ENCODE measurements around the gene FGF8. TPM values are rescaled to one million over a fixed set of nuclear protein-coding genes. Genes with fewer than 3 reads are reported as not detected.
A peak's percentile ranks its signal among the peaks of the same experiment; 100 is the strongest.

The FGF8 gene
- total and polyA plus RNA-seq, 4 donors = 0.42 TPM; not detected in 3

DNA sequence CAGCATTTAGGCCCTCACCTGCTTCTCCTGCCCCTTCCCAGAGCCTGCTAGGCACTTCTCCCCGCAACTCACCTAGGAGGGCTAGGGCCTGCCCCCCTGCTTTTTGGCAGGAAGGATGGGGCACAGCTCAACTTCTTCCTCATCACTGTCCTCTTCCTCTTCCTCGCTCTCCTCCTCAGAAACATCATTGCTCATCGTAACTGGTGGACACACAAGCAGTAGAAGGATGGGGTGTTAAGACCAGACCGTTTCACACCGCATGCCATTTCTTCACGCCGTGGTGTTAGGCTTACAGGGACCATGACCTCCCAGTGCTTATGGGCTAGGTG is 5.7 kb upstream of the FGF8 start:
- H3K4me3 ChIP-seq (ENCODE audit: low read depth in 1 of 3, low read length in 3 of 3) = no peak overlapping the region
- no peak for TF ChIP-seq NR2F2 (IDR thresholded peaks at IDR 0.05)
- TF ChIP-seq FOXA2 (IDR thresholded peaks at IDR 0.05) = no peak
- TF ChIP-seq, protein P1, sequence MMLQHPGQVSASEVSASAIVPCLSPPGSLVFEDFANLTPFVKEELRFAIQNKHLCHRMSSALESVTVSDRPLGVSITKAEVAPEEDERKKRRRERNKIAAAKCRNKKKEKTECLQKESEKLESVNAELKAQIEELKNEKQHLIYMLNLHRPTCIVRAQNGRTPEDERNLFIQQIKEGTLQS (IDR thresholded peaks at IDR 0.05) = no peak
- no peak for TF ChIP-seq HNF4G (IDR thresholded peaks at IDR 0.05)
- no peak for TF ChIP-seq RAD21 (IDR thresholded peaks at IDR 0.05)
- peaks cover 12 to 43% (median 29%) of the 10 kb centered on the region in 4 donors for H3K4me1 ChIP-seq (ENCODE audit: control insufficient read depth in 4 of 4, insufficient read depth in 4 of 4, low read length in 3 of 4)
- H3K9me3 ChIP-seq (ENCODE audit: control insufficient read depth in 4 of 4, low read length in 3 of 4) = no peaks in the 10 kb centered on the region
- H3K27ac ChIP-seq (ENCODE audit: low read depth in 1 of 2, low read length in 2 of 2) = no peak overlapping the region
- peaks cover 0 to 10% (median 1%) of the 10 kb centered on the region in 4 donors for H3K27me3 ChIP-seq (ENCODE audit: control insufficient read depth in 4 of 4, insufficient read depth in 4 of 4, low read length in 3 of 4)
- no peak for DNase-seq (ENCODE audit: low spot score)
- no peak overlapping the region for H3K9ac ChIP-seq (ENCODE audit: low read depth in 1 of 2, low read length in 2 of 2)
- peaks cover 0 to 20% (median 14%) of the 10 kb centered on the region in 4 donors for H3K36me3 ChIP-seq (ENCODE audit: control insufficient read depth in 4 of 4, insufficient read depth in 3 of 4, low read depth in 1 of 4, low read length in 3 of 4)
- 88% methylated on average over 7 of the region's 7 CpGs for WGBS

GRCh38 chr10:101780818-101781654 is 5.1 kb upstream of the FGF8 start:
- H3K9ac ChIP-seq (ENCODE audit: low read depth in 1 of 2, low read length in 2 of 2) = no peak overlapping the region
- no peak overlapping the region for H3K27ac ChIP-seq (ENCODE audit: low read depth in 1 of 2, low read length in 2 of 2)
- DNase-seq (ENCODE audit: low spot score) = peak; percentile 79
- peaks cover 0 to 14% (median 10%) of the 10 kb centered on the region in 4 donors for H3K36me3 ChIP-seq (ENCODE audit: control insufficient read depth in 4 of 4, insufficient read depth in 3 of 4, low read depth in 1 of 4, low read length in 3 of 4)
- TF ChIP-seq RAD21 (IDR thresholded peaks at IDR 0.05) = peak; percentile 74 to 83
- no peak for TF ChIP-seq JUND (IDR thresholded peaks at IDR 0.05)
- TF ChIP-seq, protein P1 (IDR thresholded peaks at IDR 0.05) = no peak
- no peak for TF ChIP-seq HNF4A (conservative IDR thresholded peaks at IDR 0.05)
- TF ChIP-seq GABPA (IDR thresholded peaks at IDR 0.05 in 1 of 2, conservative IDR thresholded peaks at IDR 0.05 in 1 of 2) = no peak
- no peak for TF ChIP-seq HNF4G (IDR thresholded peaks at IDR 0.05)
- TF ChIP-seq YY1 (IDR thresholded peaks at IDR 0.05) = no peak
- TF ChIP-seq NR2F2 (IDR thresholded peaks at IDR 0.05) = no peak
- TF ChIP-seq CTCF (IDR thresholded peaks at IDR 0.05; ENCODE audit: low read depth, low read length, missing input control) = peak; percentile 90
- no peaks in the 10 kb centered on the region for H3K9me3 ChIP-seq (ENCODE audit: control insufficient read depth in 4 of 4, low read length in 3 of 4)
- WGBS = 55% methylated on average over 14 of the region's 14 CpGs
- H3K4me1 ChIP-seq (ENCODE audit: control insufficient read depth in 4 of 4, insufficient read depth in 4 of 4, low read length in 3 of 4) = peaks cover 12 to 43% (median 29%) of the 10 kb centered on the region in 4 donors
- H3K27me3 ChIP-seq (ENCODE audit: control insufficient read depth in 4 of 4, insufficient read depth in 4 of 4, low read length in 3 of 4) = peaks cover 0 to 10% (median 1%) of the 10 kb centered on the region in 4 donors
- no peak overlapping the region for H3K4me3 ChIP-seq (ENCODE audit: low read depth in 1 of 3, low read length in 3 of 3)

GRCh38 chr10:101780187-101780817 is 4.4 kb upstream of the FGF8 start:
- Histone ChIP-seq H3K4me1 (ENCODE audit: control insufficient read depth in 4 of 4, insufficient read depth in 4 of 4, low read length in 3 of 4) (peaks cover 17 to 46% (median 30%) of the 10 kb centered on the region in 4 donors), H3K27ac (ENCODE audit: low read depth in 1 of 2, low read length in 2 of 2) (no peak overlapping the region), H3K9ac (ENCODE audit: low read depth in 1 of 2, low read length in 2 of 2) (no peak overlapping the region), H3K36me3 (ENCODE audit: control insufficient read depth in 4 of 4, insufficient read depth in 3 of 4, low read depth in 1 of 4, low read length in 3 of 4) (peaks cover 0 to 7% (median 3%) of the 10 kb centered on the region in 4 donors), H3K9me3 (ENCODE audit: control insufficient read depth in 4 of 4, low read length in 3 of 4) (no peaks in the 10 kb centered on the region), H3K27me3 (ENCODE audit: control insufficient read depth in 4 of 4, insufficient read depth in 4 of 4, low read length in 3 of 4) (peaks cover 0 to 10% (median 1%) of the 10 kb centered on the region in 4 donors), H3K4me3 (ENCODE audit: low read depth in 1 of 3, low read length in 3 of 3) (no peak overlapping the region)
- 19% methylated on average over 17 of the region's 17 CpGs for WGBS
- no peak for DNase-seq (ENCODE audit: low spot score)
- TF ChIP-seq, protein P2, sequence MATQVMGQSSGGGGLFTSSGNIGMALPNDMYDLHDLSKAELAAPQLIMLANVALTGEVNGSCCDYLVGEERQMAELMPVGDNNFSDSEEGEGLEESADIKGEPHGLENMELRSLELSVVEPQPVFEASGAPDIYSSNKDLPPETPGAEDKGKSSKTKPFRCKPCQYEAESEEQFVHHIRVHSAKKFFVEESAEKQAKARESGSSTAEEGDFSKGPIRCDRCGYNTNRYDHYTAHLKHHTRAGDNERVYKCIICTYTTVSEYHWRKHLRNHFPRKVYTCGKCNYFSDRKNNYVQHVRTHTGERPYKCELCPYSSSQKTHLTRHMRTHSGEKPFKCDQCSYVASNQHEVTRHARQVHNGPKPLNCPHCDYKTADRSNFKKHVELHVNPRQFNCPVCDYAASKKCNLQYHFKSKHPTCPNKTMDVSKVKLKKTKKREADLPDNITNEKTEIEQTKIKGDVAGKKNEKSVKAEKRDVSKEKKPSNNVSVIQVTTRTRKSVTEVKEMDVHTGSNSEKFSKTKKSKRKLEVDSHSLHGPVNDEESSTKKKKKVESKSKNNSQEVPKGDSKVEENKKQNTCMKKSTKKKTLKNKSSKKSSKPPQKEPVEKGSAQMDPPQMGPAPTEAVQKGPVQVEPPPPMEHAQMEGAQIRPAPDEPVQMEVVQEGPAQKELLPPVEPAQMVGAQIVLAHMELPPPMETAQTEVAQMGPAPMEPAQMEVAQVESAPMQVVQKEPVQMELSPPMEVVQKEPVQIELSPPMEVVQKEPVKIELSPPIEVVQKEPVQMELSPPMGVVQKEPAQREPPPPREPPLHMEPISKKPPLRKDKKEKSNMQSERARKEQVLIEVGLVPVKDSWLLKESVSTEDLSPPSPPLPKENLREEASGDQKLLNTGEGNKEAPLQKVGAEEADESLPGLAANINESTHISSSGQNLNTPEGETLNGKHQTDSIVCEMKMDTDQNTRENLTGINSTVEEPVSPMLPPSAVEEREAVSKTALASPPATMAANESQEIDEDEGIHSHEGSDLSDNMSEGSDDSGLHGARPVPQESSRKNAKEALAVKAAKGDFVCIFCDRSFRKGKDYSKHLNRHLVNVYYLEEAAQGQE (IDR thresholded peaks at IDR 0.05) = no peak
- TF ChIP-seq SP1 (IDR thresholded peaks at IDR 0.05) (no peak), CTCF (IDR thresholded peaks at IDR 0.05; ENCODE audit: low read depth, low read length, missing input control) (no peak), YY1 (IDR thresholded peaks at IDR 0.05) (no peak), HNF4G (IDR thresholded peaks at IDR 0.05) (no peak), NR2F2 (IDR thresholded peaks at IDR 0.05) (no peak), EGR1 (IDR thresholded peaks at IDR 0.05; ENCODE audit: low read depth in 2 of 2) (no peak), HNF4A (conservative IDR thresholded peaks at IDR 0.05) (no peak), GABPA (IDR thresholded peaks at IDR 0.05 in 1 of 2, conservative IDR thresholded peaks at IDR 0.05 in 1 of 2) (no peak), FOXA2 (IDR thresholded peaks at IDR 0.05) (no peak)
- TF ChIP-seq, protein P3, sequence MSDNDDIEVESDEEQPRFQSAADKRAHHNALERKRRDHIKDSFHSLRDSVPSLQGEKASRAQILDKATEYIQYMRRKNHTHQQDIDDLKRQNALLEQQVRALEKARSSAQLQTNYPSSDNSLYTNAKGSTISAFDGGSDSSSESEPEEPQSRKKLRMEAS (IDR thresholded peaks at IDR 0.05) = no peak
- TF ChIP-seq, protein P1 (IDR thresholded peaks at IDR 0.05) = no peak

All from liver (tissue), 9 donors.